Measurements from ENCODE around the gene PKDCC.

Gene PKDCC

GRCh38 chr2:42036940-42037339 lies 10.9 kb upstream of the PKDCC start:
- Histone ChIP-seq H3K4me1 (ENCODE audit: insufficient read depth, low read length) (peaks cover 18% of the 10 kb centered on the region), H3K9ac (ENCODE audit: low read depth, low read length) (no peak overlapping the region), H3K36me3 (ENCODE audit: insufficient read depth, low read length) (no peaks in the 10 kb centered on the region), H3K9me3 (ENCODE audit: control insufficient read depth, insufficient read depth, low read length) (no peaks in the 10 kb centered on the region)

DNA sequence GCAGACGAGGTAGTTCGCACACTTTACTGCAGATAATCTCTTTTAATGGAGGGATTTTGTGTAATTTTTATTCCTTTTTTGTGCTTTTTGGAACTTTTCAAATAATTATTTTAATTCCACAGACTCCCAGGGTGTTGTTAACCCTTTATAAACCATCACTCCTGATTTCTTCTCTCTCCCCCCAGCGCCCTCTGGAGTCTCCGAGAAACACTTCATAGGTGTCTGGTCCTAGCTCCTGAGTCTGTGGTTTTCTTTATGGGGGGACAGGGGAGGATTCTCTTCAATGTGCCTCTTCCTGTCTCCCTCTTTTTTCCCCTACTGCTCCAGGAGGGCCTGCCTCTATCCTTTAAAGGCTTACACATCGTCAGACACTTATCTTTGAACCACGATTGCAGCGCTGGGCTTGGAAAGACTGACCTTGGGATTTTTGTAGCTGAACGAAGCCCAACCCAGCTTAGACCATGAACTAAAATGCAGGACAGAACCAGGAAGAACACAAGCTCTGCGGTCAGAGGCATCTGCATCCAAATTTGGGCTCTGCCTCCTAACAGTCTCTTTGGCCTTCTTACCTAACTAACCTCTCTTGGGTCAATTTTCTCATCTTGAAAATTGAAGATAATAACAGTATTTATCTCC lies 7.1 kb upstream of the PKDCC start:
- H3K9ac ChIP-seq (ENCODE audit: low read depth, low read length), result no peak overlapping the region
- no peaks in the 10 kb centered on the region for H3K9me3 ChIP-seq (ENCODE audit: control insufficient read depth, insufficient read depth, low read length)
- H3K36me3 ChIP-seq (ENCODE audit: insufficient read depth, low read length), result no peaks in the 10 kb centered on the region

GRCh38 chr2:42041377-42042127 lies 6.3 kb upstream of the PKDCC start:
- H3K9me3 ChIP-seq (ENCODE audit: control insufficient read depth, insufficient read depth, low read length), result no peaks in the 10 kb centered on the region
- no peaks in the 10 kb centered on the region for H3K36me3 ChIP-seq (ENCODE audit: insufficient read depth, low read length)
- H3K4me1 ChIP-seq (ENCODE audit: insufficient read depth, low read length), result peaks cover 32% of the 10 kb centered on the region
- H3K9ac ChIP-seq (ENCODE audit: low read depth, low read length), result no peak overlapping the region

More for the DNA sequence above, 7.1 kb upstream of the PKDCC start:
- H3K4me1 ChIP-seq (ENCODE audit: insufficient read depth, low read length), result peaks cover 28% of the 10 kb centered on the region

GRCh38 chr2:42042631-42043355 lies 5.0 kb upstream of the PKDCC start:
- H3K4me1 ChIP-seq (ENCODE audit: insufficient read depth, low read length), result peaks cover 32% of the 10 kb centered on the region

DNA sequence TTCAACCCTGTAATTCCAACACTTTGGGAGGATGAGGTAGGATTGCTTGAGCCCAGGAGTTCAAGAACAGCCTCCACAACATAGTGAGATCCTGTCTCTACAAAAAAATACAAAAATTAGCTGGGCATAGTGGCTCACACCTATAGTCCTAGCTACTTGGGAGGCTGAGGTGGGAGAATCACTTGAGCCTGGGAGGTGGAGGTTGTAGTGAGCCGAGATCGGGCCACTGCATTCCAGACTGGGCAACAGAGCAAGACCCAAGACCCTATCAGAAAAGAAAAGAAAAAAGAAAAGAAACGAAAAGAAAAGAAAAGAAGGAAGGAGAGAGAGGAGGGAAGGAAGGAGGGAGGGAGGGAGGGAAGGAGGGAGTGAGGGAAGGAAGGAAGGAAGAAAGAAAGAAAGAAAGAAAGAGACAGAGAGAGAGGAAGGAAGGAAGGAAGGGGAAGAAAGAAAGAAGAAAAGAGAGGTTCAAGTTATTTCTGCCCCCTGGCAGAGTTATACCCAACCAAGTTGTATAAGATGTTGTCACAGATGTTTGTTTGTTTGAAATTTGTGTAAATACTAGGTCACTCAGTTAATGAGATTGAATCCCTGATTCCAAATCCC lies 3.9 kb upstream of the PKDCC start:
- Histone ChIP-seq H3K36me3 (ENCODE audit: insufficient read depth, low read length) (no peaks in the 10 kb centered on the region), H3K9ac (ENCODE audit: low read depth, low read length) (no peak overlapping the region), H3K9me3 (ENCODE audit: control insufficient read depth, insufficient read depth, low read length) (no peaks in the 10 kb centered on the region), H3K4me1 (ENCODE audit: insufficient read depth, low read length) (peaks cover 32% of the 10 kb centered on the region)

More at GRCh38 chr2:42042631-42043355, 5.0 kb upstream of the PKDCC start:
- H3K9me3 ChIP-seq (ENCODE audit: control insufficient read depth, insufficient read depth, low read length), result no peaks in the 10 kb centered on the region
- H3K36me3 ChIP-seq (ENCODE audit: insufficient read depth, low read length), result no peaks in the 10 kb centered on the region
- no peak overlapping the region for H3K9ac ChIP-seq (ENCODE audit: low read depth, low read length)

- H3K9me3 ChIP-seq (ENCODE audit: control insufficient read depth, insufficient read depth, low read length), result no peaks in the 10 kb centered on the region
- H3K9ac ChIP-seq (ENCODE audit: low read depth, low read length), result no peak overlapping the region
- peaks cover 35% of the 10 kb centered on the region for H3K4me1 ChIP-seq (ENCODE audit: insufficient read depth, low read length)
- H3K36me3 ChIP-seq (ENCODE audit: insufficient read depth, low read length), result no peaks in the 10 kb centered on the region
These were observed 2.9 kb upstream of the PKDCC start for GRCh38 chr2:42044939-42045338.

GRCh38 chr2:42045352-42045751 lies 2.5 kb upstream of the PKDCC start:
- H3K9ac ChIP-seq (ENCODE audit: low read depth, low read length), result no peak overlapping the region

GRCh38 chr2:42045848-42046748 lies 1.7 kb upstream of the PKDCC start:
- Histone ChIP-seq H3K9ac (ENCODE audit: low read depth, low read length) (peak overlapping the region; percentile 4; the same call in 1 of the 2 replicates), H3K4me1 (ENCODE audit: insufficient read depth, low read length) (peaks cover 40% of the 10 kb centered on the region)

More at GRCh38 chr2:42045352-42045751, 2.5 kb upstream of the PKDCC start:
- Histone ChIP-seq H3K4me1 (ENCODE audit: insufficient read depth, low read length) (peaks cover 39% of the 10 kb centered on the region), H3K36me3 (ENCODE audit: insufficient read depth, low read length) (no peaks in the 10 kb centered on the region), H3K9me3 (ENCODE audit: control insufficient read depth, insufficient read depth, low read length) (no peaks in the 10 kb centered on the region)

GRCh38 chr2:42046819-42047487 lies 868 bp upstream of the PKDCC start:
- Histone ChIP-seq H3K9ac (ENCODE audit: low read depth, low read length) (peak overlapping the region; percentile 83), H3K9me3 (ENCODE audit: control insufficient read depth, insufficient read depth, low read length) (no peaks in the 10 kb centered on the region), H3K36me3 (ENCODE audit: insufficient read depth, low read length) (no peaks in the 10 kb centered on the region), H3K4me1 (ENCODE audit: insufficient read depth, low read length) (peaks cover 46% of the 10 kb centered on the region)

More at GRCh38 chr2:42045848-42046748, 1.7 kb upstream of the PKDCC start:
- H3K36me3 ChIP-seq (ENCODE audit: insufficient read depth, low read length), result no peaks in the 10 kb centered on the region
- H3K9me3 ChIP-seq (ENCODE audit: control insufficient read depth, insufficient read depth, low read length), result no peaks in the 10 kb centered on the region

DNA sequence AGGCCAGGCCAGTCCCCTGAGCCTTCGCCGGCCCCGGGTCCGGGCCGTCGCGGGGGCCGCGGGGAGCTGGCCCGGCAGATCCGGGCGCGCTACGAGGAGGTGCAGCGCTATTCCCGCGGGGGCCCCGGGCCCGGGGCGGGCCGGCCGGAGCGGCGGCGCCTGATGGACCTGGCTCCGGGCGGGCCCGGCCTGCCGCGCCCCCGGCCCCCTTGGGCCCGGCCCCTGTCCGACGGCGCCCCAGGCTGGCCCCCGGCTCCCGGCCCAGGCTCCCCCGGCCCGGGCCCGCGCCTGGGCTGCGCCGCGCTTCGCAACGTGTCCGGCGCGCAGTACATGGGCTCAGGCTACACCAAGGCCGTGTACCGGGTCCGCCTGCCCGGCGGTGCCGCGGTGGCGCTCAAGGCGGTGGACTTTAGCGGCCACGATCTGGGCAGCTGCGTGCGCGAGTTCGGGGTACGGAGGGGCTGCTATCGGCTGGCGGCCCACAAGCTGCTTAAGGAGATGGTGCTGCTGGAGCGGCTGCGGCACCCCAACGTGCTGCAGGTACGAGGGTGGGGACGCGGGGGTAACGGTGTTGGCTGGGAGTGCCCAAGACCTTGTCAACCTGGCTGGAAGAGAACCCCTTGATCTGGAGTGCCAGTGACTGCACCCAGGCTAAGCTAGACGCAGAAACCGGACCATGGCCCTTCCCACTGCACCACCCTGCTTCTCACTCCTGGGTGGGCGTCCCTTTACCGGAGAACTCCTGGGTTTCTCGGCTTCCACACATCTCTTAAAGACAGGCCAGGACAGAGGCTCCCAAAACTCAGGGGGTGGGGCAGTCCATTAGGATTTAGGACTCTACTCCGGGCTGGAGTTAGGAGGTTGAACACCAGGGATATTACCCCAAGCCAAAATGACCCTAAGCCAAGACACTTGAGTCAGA lies 739 bp downstream of the PKDCC start:
- Histone ChIP-seq H3K9me3 (ENCODE audit: control insufficient read depth, insufficient read depth, low read length) (no peaks in the 10 kb centered on the region), H3K4me1 (ENCODE audit: insufficient read depth, low read length) (peaks cover 54% of the 10 kb centered on the region), H3K36me3 (ENCODE audit: insufficient read depth, low read length) (no peaks in the 10 kb centered on the region), H3K9ac (ENCODE audit: low read depth, low read length) (peak overlapping the region; percentile 63)

- Histone ChIP-seq H3K36me3 (ENCODE audit: insufficient read depth, low read length) (no peaks in the 10 kb centered on the region), H3K9me3 (ENCODE audit: control insufficient read depth, insufficient read depth, low read length) (no peaks in the 10 kb centered on the region), H3K9ac (ENCODE audit: low read depth, low read length) (peak overlapping the region; percentile 63; the same call in 1 of the 2 replicates), H3K4me1 (ENCODE audit: insufficient read depth, low read length) (peaks cover 61% of the 10 kb centered on the region)
These were observed 1.6 kb downstream of the PKDCC start for GRCh38 chr2:42049221-42050009.
